GM12801 (cell line): ENCODE results near the gene MYO3B.

Experiments
- TF ChIP-seq, protein P1 (sequence below): IDR thresholded peaks from one replicate; pipeline ENCODE4 v1.5.1; 2011; ENCODE audit warnings: control low read depth; ENCODE audit not compliant: insufficient read length; ENCODE audit errors: extremely low read depth

Gene MYO3B

DNA sequence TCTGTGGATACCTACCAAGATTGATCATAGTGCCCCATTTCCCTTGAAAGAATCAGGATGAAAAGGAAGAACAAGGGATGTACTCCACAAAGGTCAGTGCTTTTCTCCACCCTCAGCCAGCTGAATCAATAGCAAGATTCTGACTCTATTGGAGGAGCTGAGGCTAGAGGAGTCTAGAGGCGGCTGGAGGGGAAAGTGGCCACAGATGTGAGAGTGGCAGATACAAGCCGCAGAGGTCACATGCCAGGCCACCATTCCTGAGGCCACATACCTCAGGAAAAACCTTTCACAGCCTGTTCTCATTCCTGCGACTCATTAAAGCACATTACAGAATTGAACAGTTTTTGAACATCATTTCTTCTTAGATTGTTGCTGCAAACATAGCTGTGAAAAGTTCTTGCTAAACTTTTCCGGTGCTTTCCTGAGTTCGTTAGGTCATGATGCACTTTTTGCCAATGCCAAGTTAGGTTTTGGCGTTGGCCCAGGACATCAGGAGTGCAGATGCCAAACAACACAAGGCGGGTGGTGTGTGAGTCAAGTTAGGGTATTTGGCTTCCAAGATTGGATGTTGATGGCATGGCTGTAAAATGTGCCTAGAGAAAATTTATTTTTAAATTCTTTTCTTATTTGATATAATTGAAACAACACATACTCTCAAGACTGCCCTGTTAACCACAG, 376.5 kb downstream of the MYO3B start:
- TF ChIP-seq, protein P1, sequence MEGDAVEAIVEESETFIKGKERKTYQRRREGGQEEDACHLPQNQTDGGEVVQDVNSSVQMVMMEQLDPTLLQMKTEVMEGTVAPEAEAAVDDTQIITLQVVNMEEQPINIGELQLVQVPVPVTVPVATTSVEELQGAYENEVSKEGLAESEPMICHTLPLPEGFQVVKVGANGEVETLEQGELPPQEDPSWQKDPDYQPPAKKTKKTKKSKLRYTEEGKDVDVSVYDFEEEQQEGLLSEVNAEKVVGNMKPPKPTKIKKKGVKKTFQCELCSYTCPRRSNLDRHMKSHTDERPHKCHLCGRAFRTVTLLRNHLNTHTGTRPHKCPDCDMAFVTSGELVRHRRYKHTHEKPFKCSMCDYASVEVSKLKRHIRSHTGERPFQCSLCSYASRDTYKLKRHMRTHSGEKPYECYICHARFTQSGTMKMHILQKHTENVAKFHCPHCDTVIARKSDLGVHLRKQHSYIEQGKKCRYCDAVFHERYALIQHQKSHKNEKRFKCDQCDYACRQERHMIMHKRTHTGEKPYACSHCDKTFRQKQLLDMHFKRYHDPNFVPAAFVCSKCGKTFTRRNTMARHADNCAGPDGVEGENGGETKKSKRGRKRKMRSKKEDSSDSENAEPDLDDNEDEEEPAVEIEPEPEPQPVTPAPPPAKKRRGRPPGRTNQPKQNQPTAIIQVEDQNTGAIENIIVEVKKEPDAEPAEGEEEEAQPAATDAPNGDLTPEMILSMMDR: no peak

DNA sequence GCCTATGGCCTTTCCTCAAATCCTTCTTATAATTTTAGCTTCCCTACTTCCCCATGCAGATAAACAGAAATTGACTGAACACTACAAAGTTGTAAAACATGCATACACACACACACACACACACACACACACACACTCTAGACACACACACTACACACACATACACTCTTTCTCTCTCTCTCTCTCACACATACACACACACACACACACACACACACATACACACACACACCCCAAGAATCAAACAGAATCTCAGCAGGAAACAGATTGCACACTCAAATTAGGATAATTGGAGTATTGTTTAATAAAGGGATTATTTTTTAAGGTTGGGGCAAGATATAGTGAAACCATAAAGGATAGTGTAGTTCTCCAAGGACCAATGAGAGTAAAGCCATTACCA, 385.0 kb downstream of the MYO3B start:
- TF ChIP-seq, protein P1: no peak

DNA sequence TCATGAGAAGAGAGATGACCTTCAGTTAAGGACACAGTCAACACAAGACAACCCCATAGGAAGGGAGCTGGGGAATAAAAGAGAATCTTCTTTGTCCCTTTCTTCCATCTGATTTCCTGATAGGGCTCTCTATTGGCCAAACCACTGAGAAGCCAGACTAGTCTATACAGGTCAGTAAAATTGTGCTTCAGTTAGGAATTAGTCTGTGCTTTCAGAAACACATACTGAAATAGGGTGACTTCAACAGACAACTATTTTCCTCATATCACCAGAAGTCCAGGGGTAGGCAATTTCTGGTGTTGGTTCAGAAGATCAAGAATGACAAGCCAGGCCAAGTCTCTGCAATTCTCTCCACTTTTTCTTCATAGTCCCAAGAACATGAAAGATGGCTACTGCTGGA, 385.5 kb downstream of the MYO3B start:
- TF ChIP-seq, protein P1: no peak

DNA sequence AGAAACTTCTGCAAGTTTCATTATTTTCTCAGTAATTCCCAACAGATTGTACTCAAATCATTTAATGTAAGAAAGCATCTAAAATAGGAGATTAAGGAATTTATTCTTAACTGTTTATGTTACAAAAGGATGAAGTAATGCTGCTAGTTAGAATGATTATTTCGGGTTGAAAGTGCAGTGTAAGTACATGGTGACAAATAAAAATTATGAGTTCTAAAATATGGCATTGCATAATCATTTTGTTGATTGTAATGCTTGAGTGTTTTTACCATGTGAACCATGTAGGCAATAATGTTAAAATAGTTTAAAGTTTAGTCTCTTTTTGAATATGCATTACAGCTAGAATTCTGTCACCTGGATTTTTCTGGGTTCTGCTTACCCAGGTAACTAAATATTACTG, 388.2 kb downstream of the MYO3B start:
- TF ChIP-seq, protein P1: no peak

DNA sequence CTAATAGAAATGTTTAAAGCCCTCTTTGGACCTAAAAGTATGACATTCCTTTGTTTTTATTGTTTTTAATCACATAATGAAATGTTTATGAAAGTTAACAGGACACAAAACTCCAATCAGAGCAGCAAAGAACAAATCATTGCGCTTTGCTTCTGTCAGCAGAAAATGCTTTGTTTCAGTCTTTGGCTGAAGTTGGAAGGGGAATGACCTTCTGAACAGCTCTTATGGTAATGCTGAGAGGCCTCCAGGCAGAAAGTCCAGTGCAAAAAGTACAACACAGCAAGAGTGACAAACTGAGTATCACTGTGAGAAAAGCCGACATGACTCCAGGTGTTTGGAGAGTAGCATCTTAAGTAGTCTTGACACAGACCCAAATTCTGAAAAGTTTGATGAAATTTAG, 389.5 kb downstream of the MYO3B start:
- TF ChIP-seq, protein P1: no peak

DNA sequence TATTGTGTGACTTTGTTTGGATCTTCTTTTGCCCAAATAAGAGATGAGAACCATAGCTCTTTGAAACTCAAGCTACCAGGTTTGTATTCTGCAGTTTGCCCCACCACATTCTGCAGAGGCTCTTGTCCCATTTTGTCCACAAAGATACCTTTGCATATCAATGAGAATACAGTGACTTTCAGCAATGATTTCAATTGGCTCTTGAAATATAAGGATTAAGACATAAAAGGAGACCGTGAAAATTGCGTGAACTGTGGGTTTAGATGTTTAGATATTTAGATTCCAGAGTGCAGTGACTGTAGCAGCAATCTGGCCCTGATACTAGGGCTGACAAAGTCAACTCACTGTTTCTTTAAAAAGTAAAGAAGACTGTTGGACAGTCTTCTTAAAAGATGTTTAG, 390.6 kb downstream of the MYO3B start:
- TF ChIP-seq, protein P1: no peak

DNA sequence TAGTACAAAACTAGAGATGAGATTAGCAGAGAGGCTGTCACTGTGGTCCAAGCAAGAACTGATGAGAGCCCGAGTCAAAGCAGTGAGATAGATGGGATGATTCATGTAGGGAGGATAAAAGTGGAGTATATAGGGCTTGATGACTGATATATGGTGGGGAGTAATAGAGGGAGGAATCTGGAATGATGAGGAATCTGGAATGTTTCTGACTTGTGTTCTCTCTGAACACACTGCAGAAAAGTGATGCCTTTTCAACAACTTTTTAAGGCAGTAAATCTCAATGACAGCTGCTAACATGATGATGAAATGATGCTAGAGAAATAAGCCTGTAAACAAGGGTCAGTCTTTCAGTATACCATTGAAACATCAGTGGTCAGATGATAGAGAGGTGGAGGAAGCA, 393.7 kb downstream of the MYO3B start:
- TF ChIP-seq, protein P1: no peak

DNA sequence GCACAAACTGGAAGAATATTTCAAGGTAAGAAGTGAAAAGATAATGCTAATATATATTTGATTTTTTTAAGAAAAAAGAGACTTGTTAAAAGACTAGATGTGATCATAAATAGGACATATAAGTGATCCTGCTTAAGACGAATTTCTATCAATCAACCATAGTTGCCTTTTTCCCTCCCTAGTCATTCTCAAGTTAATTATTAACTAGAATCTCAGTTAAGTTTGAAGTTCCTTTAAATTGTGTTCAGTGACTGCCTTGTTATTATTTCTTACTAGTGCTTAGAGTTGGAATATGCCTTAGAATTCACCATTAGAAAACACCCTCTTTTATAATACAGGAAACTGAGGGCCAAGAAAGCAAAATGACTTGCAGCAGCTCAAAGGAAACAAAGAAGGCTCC, 395.7 kb downstream of the MYO3B start:
- TF ChIP-seq, protein P1: no peak
